Adipose tissue (tissue), 3 donors: ENCODE data around the gene NDUFAB1. TPM values are rescaled to one million over a fixed set of nuclear protein-coding genes. Genes with fewer than 3 reads are reported as not detected.
"Not testable (repeated sequence)": the region's sequence is repeated elsewhere in the genome, so short reads cannot be mapped to it uniquely, and the experiment has no call there.

Source experiments
- H3K27ac ChIP-seq: one replicate; pipeline ENCODE4 v1.5.1; 2013; ENCODE audit warnings: low read depth, low read length
- WGBS, 3 donors: extraction: QIAGEN DNeasy Blood & Tissue Kit; methylation state at CpG; one replicate each; pipeline ENCODE4 v1.1.7; 2013; 5-methylcytosine and 5-hydroxymethylcytosine counted together
- polyA plus RNA-seq, 3 donors: library from polyadenylated mRNA; stranded (reverse); fragments of 200-250 nt; gene quantifications; one replicate each; pipeline ENCODE4 v1.2.3, GENCODE V29; 2013
- donor health status: healthy with polysubstance abuse.
- donor health status: Bipolar disorder and iron deficiency.
- donor health status: healthy.

NDUFAB1 gene
- polyA plus RNA-seq, 3 donors, result 81.0 to 174 (median 116) TPM

DNA sequence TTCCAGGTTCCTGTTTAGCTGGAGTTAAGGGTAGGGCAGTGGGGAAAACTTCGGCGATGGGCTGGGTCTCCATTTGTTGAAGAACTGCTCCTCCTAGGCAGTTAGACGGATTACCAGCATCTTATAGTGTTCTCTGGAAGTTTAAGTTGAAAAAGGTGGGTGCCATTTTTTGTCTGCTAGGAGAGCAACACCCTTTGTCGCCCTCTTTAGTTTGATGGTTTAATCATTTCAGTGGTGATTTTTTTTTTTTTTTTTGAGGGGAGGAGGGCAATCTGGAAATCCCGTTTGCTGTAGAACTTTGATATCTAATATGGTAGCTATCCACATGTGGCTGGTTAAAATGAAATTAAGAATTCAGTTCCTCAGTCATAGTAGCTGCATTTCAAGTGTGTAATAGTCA, 34.5 kb downstream of the NDUFAB1 start:
- H3K27ac ChIP-seq, result no peak overlapping the region
- WGBS, 3 donors, result 77 to 87% (median 85%) methylated on average over 5 of the region's 5 CpGs

DNA sequence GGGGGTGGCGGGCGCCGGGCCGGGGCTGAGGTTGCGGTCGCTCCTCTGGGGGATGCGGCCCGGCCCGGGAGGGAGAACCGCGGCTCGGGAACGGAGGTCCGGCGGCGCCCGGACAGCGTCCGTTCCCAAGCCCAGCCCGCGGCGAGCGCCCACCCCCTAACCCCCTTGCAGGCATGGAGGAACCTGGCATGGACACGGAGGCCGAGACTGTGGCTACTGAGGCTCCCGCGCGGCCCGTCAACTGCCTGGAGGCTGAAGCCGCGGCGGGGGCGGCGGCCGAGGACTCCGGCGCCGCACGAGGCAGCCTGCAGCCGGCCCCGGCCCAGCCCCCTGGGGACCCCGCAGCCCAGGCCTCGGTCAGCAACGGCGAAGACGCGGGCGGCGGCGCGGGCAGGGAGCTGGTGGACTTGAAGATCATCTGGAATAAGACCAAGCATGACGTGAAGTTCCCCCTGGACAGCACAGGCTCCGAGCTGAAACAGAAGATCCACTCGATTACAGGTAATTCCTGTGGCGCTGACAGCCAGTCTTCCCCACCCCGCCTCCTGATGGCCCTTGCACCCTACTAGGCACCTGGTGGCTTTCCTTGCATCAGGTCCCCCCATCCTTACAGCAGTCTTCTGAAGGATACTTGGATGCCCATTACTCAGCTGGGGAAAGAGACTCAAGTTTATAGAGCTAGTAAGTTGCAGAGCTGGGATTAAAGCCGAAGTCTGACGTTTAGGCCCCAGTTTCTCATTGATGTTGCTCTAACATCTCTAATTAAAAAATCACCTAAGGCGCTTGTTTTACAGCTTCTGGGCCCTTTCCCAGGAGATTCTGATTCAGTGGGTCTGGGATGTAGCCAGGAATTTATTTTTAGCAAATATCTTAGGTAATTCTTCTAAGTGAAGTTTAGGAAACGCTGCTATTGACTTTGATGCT, 38.1 kb downstream of the NDUFAB1 start:
- WGBS, 3 donors, result 1 to 2% (median 2%) methylated on average over 52 to 60 of the region's 60 CpGs
- H3K27ac ChIP-seq, result no peak overlapping the region

DNA sequence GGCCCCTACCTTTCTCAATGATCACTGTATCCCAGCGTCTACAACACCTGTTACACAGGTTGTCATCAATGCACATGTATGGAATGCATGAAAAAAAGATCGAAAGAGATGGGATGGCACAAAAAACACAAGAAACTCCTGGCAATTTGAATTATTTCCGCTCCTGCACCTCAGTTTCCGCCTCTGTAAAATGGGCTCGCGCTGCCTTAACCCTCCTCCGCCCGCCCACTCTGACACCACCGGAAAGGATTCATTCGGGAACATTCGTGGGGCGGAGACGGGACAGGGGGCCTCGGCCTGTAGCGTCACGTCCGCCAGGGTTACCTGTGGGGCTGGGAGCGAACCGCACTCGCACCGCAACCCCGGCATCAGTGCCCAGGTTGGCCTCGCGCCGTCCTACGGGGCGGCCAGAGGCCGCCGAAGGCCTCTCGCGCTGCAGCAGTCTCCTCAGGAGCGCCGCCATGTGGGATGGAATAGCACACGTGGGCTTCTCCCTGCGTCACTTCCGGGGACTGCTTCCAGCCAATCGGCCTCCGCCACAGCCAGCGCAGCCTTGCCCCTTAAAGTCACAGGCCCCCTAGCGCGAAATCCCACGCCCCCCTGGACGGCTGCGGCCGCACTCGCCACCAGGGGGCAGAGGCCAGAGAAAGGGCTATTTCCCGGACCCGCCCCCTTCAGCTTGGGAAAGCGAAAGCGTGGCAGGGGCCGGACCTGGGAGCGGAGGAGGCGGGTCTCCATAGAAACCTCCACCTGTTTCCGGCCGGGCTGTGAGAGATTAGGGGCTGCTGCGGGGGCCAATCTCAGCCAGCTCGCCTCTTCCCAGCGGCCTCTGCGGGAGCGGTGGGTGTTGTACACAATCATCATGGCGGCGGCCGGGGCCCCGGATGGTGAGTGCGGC, 39.0 kb downstream of the NDUFAB1 start, which contains the start of the genes EARS2 and UBFD1:
EARS2 (minus strand) TSS at position 470 of the 898 bp plus-strand sequence; CDS start at position 463, 7 bp downstream.
UBFD1 (plus strand) TSS at position 847 of the 898 bp plus-strand sequence; CDS start at position 863, 16 bp downstream.
- no peak within 1 kb of the TSS for H3K27ac ChIP-seq
- 1 to 2% (median 2%) methylated on average over 60 to 65 of the region's 65 CpGs for WGBS, 3 donors

GRCh38 chr16:23554536-23554935, 41.6 kb downstream of the NDUFAB1 start:
- 76 to 81% (median 80%) methylated on average over 3 of the region's 3 CpGs for WGBS, 3 donors
- no peak overlapping the region for H3K27ac ChIP-seq

GRCh38 chr16:23552161-23552560, 44.0 kb downstream of the NDUFAB1 start:
- 76 to 89% (median 77%) methylated on average over 6 of the region's 6 CpGs for WGBS, 3 donors
- no peak overlapping the region for H3K27ac ChIP-seq

DNA sequence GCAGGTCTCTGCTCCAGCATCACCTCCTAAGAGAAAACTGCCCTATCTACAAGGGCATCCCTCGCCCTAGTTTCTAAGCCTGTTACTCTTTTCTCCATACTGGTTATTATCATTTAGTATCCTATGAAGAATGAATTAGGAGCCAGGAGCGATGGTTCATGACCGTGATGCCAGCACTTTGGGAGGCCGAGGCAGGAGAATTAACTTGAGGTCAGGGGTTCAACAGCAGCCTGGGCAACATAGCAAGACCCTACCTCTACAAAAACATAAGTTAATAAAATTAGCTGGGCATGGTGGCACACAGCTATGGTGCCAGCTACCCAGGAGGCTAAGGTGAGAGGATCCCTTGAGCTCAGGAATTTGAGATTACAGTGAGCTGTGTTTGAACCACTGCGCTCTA, 46.2 kb downstream of the NDUFAB1 start:
- H3K27ac ChIP-seq, result no peak overlapping the region
- WGBS, 3 donors, result 96 to 99% (median 96%) methylated on average over 5 of the region's 5 CpGs

DNA sequence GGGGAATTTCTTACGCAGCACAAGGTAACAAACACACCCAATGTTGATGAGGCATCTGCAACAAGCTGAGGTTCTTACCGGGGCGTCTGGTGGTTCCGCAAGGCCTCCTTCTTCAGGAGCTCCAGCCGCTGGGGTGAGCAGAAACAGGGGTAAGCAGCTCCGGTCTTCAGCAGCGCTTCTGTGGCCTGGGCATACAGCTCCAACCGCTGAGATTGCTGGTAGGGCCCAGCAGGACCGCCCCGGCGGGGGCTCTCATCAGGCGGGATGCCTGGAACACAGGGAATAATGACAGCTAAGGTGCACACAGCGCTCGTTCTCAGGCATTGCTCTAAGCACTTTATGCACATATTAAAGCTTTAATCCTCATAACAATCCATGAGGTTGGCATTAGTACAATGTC, 51.7 kb downstream of the NDUFAB1 start:
- WGBS, 3 donors, result 94 to 96% (median 95%) methylated on average over 14 of the region's 14 CpGs
- H3K27ac ChIP-seq, result no peak overlapping the region

DNA sequence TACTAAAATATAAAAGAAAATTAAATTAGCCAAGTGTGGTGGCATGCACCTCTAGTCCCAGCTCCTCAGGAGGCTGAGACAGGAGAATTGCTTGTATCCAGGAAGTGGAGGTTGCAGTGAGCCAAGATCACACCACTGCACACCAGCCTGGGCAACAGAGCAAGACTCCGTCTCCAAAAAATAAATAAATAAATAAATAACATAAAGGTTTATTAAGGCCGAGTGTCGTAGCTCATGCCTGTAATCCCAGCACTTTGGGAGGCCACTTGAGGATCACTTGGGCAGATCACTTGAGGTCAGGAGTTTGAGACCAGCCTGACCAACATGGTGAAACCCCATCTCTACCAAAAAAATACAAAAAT, 55.3 kb downstream of the NDUFAB1 start:
- not testable (repeated sequence) for H3K27ac ChIP-seq
- WGBS, 3 donors, result 95 to 99% (median 97%) methylated on average over 3 of the region's 3 CpGs

- 77 to 96% (median 92%) methylated on average over 11 of the region's 11 CpGs for WGBS, 3 donors
- H3K27ac ChIP-seq, result no peak overlapping the region
Measured at GRCh38 chr16:23539984-23540816, 55.9 kb downstream of the NDUFAB1 start.

DNA sequence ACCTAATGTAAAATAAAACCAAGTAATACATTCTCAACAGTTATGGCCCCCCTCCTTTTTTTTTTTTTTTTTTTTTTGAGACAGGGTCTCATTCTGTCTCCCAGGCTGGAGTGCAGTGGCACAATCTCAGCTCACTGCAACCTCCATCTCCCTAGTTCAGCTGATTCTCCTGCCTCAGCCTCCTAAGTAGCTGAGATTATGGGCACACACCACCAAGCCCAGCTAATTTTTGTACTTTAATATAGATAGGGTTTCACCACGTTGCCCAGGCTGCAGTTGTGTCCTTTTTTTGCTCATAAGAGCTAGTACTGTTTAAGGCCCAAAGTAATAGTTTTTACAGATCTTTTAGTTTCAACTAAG, 57.2 kb downstream of the NDUFAB1 start:
- WGBS, 3 donors, result 88 to 97% (median 91%) methylated on average over 1 of the region's 1 CpG
- no peak overlapping the region for H3K27ac ChIP-seq

DNA sequence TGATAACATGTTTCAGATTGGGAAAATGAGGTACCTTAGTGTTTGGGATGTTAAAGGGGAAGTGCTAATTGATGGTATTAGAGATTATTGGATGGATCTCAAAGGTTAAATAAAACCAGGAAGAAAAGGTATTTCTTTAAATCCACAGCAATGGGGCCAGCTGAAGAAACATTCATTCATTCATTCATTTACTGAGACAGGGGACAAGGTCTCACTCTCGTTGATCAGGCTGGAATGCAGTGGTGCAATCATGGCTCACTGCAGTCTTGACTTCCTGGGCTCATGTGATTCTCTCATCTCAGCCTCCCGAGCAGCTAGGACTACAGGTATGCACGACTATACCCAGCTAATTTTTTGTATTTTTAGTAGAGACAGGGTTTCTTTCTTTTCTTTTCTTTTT, 58.7 kb downstream of the NDUFAB1 start:
- WGBS, 3 donors, result 72 to 79% (median 74%) methylated on average over 3 of the region's 3 CpGs
- H3K27ac ChIP-seq, result no peak overlapping the region

GRCh38 chr16:23535901-23536300, 60.2 kb downstream of the NDUFAB1 start:
- no peak overlapping the region for H3K27ac ChIP-seq
- WGBS, 3 donors, result 64 to 90% (median 87%) methylated on average over 2 of the region's 2 CpGs

DNA sequence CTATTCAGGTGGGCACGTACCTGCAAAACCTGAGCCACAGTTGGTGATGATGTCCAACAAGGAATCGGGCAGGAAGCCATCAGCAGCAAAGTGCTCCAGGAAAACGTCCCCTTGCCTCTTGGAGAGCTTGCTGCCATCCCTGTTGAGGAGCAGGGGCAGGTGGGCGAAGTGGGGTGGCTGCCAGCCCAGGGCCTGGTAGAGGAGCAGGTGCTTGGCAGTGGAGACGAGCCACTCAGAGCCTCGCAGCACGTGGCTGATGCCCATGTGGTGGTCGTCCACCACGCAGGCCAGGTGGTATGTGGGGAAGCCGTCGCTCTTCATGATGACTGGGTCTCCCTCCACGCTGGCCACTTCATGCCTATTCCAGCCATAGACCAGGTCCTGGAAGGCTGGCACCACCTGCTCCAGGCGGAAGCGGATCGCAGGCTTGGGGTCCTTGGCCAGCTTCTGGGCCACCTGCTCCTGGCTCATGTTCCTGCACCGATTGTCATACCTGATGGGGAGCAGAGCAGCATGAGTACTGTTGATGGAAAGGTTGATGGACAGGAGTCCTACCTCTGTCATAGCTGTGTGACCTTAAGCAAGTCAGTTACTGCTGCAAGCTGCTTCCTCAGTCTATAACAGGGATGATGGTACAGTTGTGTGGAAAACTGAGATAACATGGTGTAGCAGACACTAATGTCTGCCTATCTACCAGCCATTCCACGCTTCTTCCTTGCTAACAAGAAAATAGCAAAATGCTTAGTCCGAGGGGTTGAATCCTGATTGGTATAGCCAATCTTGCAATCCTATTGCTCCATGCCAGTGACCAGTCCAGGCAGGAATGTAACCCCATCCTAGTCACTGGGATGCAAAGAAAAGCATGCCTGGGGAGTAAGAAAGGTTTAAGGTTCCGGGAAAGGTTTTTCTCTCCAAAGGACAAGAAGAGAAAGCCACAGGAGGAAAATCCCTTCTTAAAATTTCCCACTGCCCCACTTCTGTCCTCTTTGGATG, 61.0 kb downstream of the NDUFAB1 start:
- WGBS, 3 donors, result 95 to 96% (median 96%) methylated on average over 19 of the region's 19 CpGs
- no peak overlapping the region for H3K27ac ChIP-seq

- 88 to 92% (median 91%) methylated on average over 1 of the region's 1 CpG for WGBS, 3 donors
- H3K27ac ChIP-seq, result no peak overlapping the region
Measured at GRCh38 chr16:23532448-23532847, 63.7 kb downstream of the NDUFAB1 start.
